Measurements from ENCODE around the gene CCDC171. TPM values are rescaled to one million over a fixed set of nuclear protein-coding genes. Genes with fewer than 3 reads are reported as not detected.

CCDC171 gene
- total RNA-seq, 2 donors from 2014 or later, result 2.3 to 4.7 TPM

- no peak for ATAC-seq
These were observed 154.2 kb downstream of the CCDC171 start for GRCh38 chr9:15707000-15707399.

GRCh38 chr9:15711531-15711930 is 158.7 kb downstream of the CCDC171 start:
- no peak for ATAC-seq
- WGBS, 2 donors, result 68 to 80% methylated on average over 1 of the region's 1 CpG
- no peaks in the 10 kb centered on the region for H3K9me3 ChIP-seq

More at GRCh38 chr9:15707000-15707399, 154.2 kb downstream of the CCDC171 start:
- TF ChIP-seq POLR2A (IDR thresholded peaks at IDR 0.05) (no peak), CTCF (IDR thresholded peaks at IDR 0.05) (no peak)
- WGBS, 2 donors, result 88 to 91% methylated on average over 3 of the region's 3 CpGs
- Histone ChIP-seq H3K27me3 (no peaks in the 10 kb centered on the region), H3K9me3 (peaks cover 0 to 2% (median 0%) of the 10 kb centered on the region in 3 donors), H3K27ac (no peak overlapping the region), H3K36me3 (replicated peaks in 1 of 2; ENCODE audit: insufficient read depth in 1 of 2, low read depth in 2 of 2) (no peaks in the 10 kb centered on the region), H3K4me3 (no peak overlapping the region), H3K4me1 (no peaks in the 10 kb centered on the region)
- DNase-seq, result no peak
- intact Hi-C loops (cut with DNase I), result no loop called here

GRCh38 chr9:15711931-15712330 is 159.1 kb downstream of the CCDC171 start:
- TF ChIP-seq CTCF (IDR thresholded peaks at IDR 0.05), result no peak
- TF ChIP-seq POLR2A (IDR thresholded peaks at IDR 0.05), result no peak
- no peaks in the 10 kb centered on the region for H3K36me3 ChIP-seq (replicated peaks in 1 of 2; ENCODE audit: insufficient read depth in 1 of 2, low read depth in 2 of 2)

More at GRCh38 chr9:15711531-15711930, 158.7 kb downstream of the CCDC171 start:
- no peak overlapping the region for H3K27ac ChIP-seq
- no peaks in the 10 kb centered on the region for H3K27me3 ChIP-seq
- intact Hi-C loops (cut with DNase I), result no loop called here
- DNase-seq, result no peak
- no peaks in the 10 kb centered on the region for H3K4me1 ChIP-seq
- no peak for TF ChIP-seq POLR2A (IDR thresholded peaks at IDR 0.05)
- TF ChIP-seq CTCF (IDR thresholded peaks at IDR 0.05), result no peak
- no peak overlapping the region for H3K4me3 ChIP-seq
- no peaks in the 10 kb centered on the region for H3K36me3 ChIP-seq (replicated peaks in 1 of 2; ENCODE audit: insufficient read depth in 1 of 2, low read depth in 2 of 2)

GRCh38 chr9:15714746-15715145 is 161.9 kb downstream of the CCDC171 start:
- no peaks in the 10 kb centered on the region for H3K4me1 ChIP-seq
- intact Hi-C loops (cut with DNase I), result no loop called here
- TF ChIP-seq POLR2A (IDR thresholded peaks at IDR 0.05) (no peak), CTCF (IDR thresholded peaks at IDR 0.05) (no peak)

More at GRCh38 chr9:15711931-15712330, 159.1 kb downstream of the CCDC171 start:
- Histone ChIP-seq H3K9me3 (no peaks in the 10 kb centered on the region), H3K4me3 (no peak overlapping the region), H3K4me1 (no peaks in the 10 kb centered on the region), H3K27ac (no peak overlapping the region), H3K27me3 (no peaks in the 10 kb centered on the region)
- no peak for ATAC-seq
- 78 to 83% methylated on average over 2 of the region's 2 CpGs for WGBS, 2 donors
- intact Hi-C loops (cut with DNase I), result no loop called here
- DNase-seq, result no peak

GRCh38 chr9:15717290-15717967 is 164.6 kb downstream of the CCDC171 start:
- Histone ChIP-seq H3K4me3 (no peak overlapping the region), H3K36me3 (replicated peaks in 1 of 2; ENCODE audit: insufficient read depth in 1 of 2, low read depth in 2 of 2) (no peaks in the 10 kb centered on the region), H3K27ac (no peak overlapping the region), H3K9me3 (no peaks in the 10 kb centered on the region), H3K27me3 (no peaks in the 10 kb centered on the region), H3K4me1 (no peaks in the 10 kb centered on the region)
- DNase-seq (no peak), ATAC-seq (no peak)
- 95 to 100% methylated on average over 4 to 5 of the region's 5 CpGs for WGBS, 2 donors
- TF ChIP-seq CTCF (IDR thresholded peaks at IDR 0.05) (no peak), POLR2A (IDR thresholded peaks at IDR 0.05) (no peak)
- intact Hi-C loops (cut with DNase I), result no loop called here

More at GRCh38 chr9:15714746-15715145, 161.9 kb downstream of the CCDC171 start:
- DNase-seq (no peak), ATAC-seq (no peak)
- Histone ChIP-seq H3K27ac (no peak overlapping the region), H3K9me3 (no peaks in the 10 kb centered on the region), H3K4me3 (no peak overlapping the region), H3K27me3 (no peaks in the 10 kb centered on the region), H3K36me3 (replicated peaks in 1 of 2; ENCODE audit: insufficient read depth in 1 of 2, low read depth in 2 of 2) (no peaks in the 10 kb centered on the region)
- WGBS, 2 donors, result 78 to 100% methylated on average over 1 of the region's 1 CpG
